Mammary epithelial cell (primary cell): ENCODE measurements around the gene GAL3ST2.
"Not testable (repeated sequence)": the region's sequence is repeated elsewhere in the genome, so short reads cannot be mapped to it uniquely, and the experiment has no call there.

Source experiments
- CTCF ChIP-seq, 2 donors: IDR thresholded peaks in 1 of 2; conservative IDR thresholded peaks in 1 of 2; 2 replicates each; pipeline ENCODE4 v1.5.1; 2011 to 2012; ENCODE audit warnings: inconsistent platforms in 2 of 2, low read length in 2 of 2, mild to moderate bottlenecking in 2 of 2, control low read depth in 1 of 2, low read depth in 1 of 2; ENCODE audit not compliant: insufficient read depth in 1 of 2; ENCODE audit errors: extremely low read depth in 1 of 2
- EZH2 ChIP-seq: IDR thresholded peaks from 2 replicates; pipeline ENCODE4 v1.6.1; 2012; ENCODE audit warnings: low read length, inconsistent platforms, borderline replicate concordance

DNA sequence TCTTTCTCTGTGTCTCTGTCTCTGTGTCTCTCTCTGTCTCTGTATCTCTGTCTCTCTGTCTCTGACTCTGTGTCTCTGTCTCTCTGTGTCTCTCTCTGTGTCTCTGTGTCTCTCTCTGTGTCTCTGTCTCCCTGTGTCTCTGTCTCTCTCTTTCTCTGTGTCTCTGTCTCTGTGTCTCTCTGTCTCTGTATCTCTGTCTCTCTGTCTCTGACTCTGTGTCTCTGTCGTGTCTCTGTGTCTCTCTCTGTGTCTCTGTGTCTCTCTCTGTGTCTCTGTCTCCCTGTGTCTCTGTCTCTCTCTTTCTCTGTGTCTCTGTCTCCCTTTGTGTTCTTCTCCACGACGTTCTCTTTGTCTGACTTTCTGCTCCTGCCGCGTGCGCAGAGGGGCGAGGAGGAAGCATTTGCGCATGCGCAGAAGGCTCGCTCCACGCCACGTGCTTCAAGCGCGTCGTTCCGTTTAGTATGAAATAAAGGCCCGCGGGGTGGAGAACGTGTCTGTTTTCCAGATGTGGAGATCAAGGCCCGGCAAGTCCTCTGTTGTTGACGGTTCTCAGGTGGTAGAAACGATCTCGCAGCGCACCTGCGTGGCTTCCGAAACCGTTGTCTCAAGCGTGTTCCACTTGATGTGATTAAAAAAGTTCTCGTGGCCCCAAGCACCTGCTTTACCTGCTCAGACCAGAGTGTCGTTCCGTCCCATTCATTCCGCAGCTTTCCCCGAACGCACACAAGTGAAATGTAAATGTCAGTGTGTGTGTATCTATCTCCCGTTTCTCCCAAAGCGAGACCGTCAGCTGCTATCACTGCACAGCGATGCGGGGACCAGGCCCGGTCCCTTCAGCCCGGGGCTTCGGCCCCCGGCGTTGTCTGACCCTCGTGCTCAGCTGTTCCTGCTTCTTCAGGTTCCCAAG is 47.2 kb downstream of the GAL3ST2 start:
- not testable (repeated sequence) for TF ChIP-seq CTCF (conservative IDR thresholded peaks at IDR 0.05 in 1 of 2, IDR thresholded peaks at IDR 0.05 in 1 of 2; ENCODE audit: extremely low read depth in 1 of 2, insufficient read depth in 1 of 2, low read depth in 1 of 2, low read length in 2 of 2); EZH2
